ENCODE results near the gene HPDL.

The HPDL gene

GRCh38 chr1:45306319-45306718 is 20.4 kb upstream of the HPDL start:
- DNase-seq (ENCODE audit: low read depth), result no peak

GRCh38 chr1:45306905-45307304 is 19.8 kb upstream of the HPDL start:
- no peak for TF ChIP-seq CTCF (IDR thresholded peaks at IDR 0.05; ENCODE audit: low read length, missing control alignments)
- DNase-seq (ENCODE audit: low read depth), result no peak
- H3K4me3 ChIP-seq (replicated peaks; ENCODE audit: low read depth, low read length), result no peak overlapping the region

More at GRCh38 chr1:45306319-45306718, 20.4 kb upstream of the HPDL start:
- no peak for TF ChIP-seq CTCF (IDR thresholded peaks at IDR 0.05; ENCODE audit: low read length, missing control alignments)
- H3K4me3 ChIP-seq (replicated peaks; ENCODE audit: low read depth, low read length), result no peak overlapping the region

GRCh38 chr1:45314266-45314665 is 12.4 kb upstream of the HPDL start:
- no peak overlapping the region for H3K4me3 ChIP-seq (replicated peaks; ENCODE audit: low read depth, low read length)
- DNase-seq (ENCODE audit: low read depth), result no peak
- TF ChIP-seq CTCF (IDR thresholded peaks at IDR 0.05; ENCODE audit: low read length, missing control alignments), result no peak

- no peak for TF ChIP-seq CTCF (IDR thresholded peaks at IDR 0.05; ENCODE audit: low read length, missing control alignments)
- H3K4me3 ChIP-seq (replicated peaks; ENCODE audit: low read depth, low read length), result no peak overlapping the region
- DNase-seq (ENCODE audit: low read depth), result no peak
Measured at GRCh38 chr1:45317166-45317565, 9.5 kb upstream of the HPDL start.

GRCh38 chr1:45319761-45320160 is 6.9 kb upstream of the HPDL start:
- no peak for TF ChIP-seq CTCF (IDR thresholded peaks at IDR 0.05; ENCODE audit: low read length, missing control alignments)

GRCh38 chr1:45321444-45321843 is 5.3 kb upstream of the HPDL start:
- no peak for DNase-seq (ENCODE audit: low read depth)
- TF ChIP-seq CTCF (IDR thresholded peaks at IDR 0.05; ENCODE audit: low read length, missing control alignments), result no peak

More at GRCh38 chr1:45319761-45320160, 6.9 kb upstream of the HPDL start:
- no peak overlapping the region for H3K4me3 ChIP-seq (replicated peaks; ENCODE audit: low read depth, low read length)
- DNase-seq (ENCODE audit: low read depth), result no peak

GRCh38 chr1:45322486-45323040 is 4.1 kb upstream of the HPDL start:
- DNase-seq (ENCODE audit: low read depth), result no peak
- no peak overlapping the region for H3K4me3 ChIP-seq (replicated peaks; ENCODE audit: low read depth, low read length)
- no peak for TF ChIP-seq CTCF (IDR thresholded peaks at IDR 0.05; ENCODE audit: low read length, missing control alignments)

More at GRCh38 chr1:45321444-45321843, 5.3 kb upstream of the HPDL start:
- H3K4me3 ChIP-seq (replicated peaks; ENCODE audit: low read depth, low read length), result no peak overlapping the region
